Type B pancreatic cell (in vitro differentiated cells): ENCODE results near the gene TM6SF1. TPM values are rescaled to one million over a fixed set of nuclear protein-coding genes. Genes with fewer than 3 reads are reported as not detected.

Source experiments
- DNase-seq: peaks from one replicate; pipeline ENCODE4 v3.0.0; 2021; ENCODE audit warnings: mixed read lengths; ENCODE audit not compliant: unreplicated experiment; ENCODE audit errors: extremely low spot score
- H3K27ac Mint-ChIP-seq: 2 replicates; pipeline ENCODE4 v1.8.0; 2021; ENCODE audit warnings: mild to moderate bottlenecking, mixed read lengths
- H3K27me3 Mint-ChIP-seq: 2 replicates; pipeline ENCODE4 v1.8.0; 2021; ENCODE audit warnings: mixed read lengths
- H3K36me3 Mint-ChIP-seq: 2 replicates; pipeline ENCODE4 v1.8.0; 2021; ENCODE audit warnings: mixed read lengths
- H3K4me1 Mint-ChIP-seq: one replicate; pipeline ENCODE4 v1.8.0; 2021; ENCODE audit warnings: mixed read lengths; ENCODE audit not compliant: unreplicated experiment
- H3K4me3 Mint-ChIP-seq: 2 replicates; pipeline ENCODE4 v1.8.0; 2021; ENCODE audit warnings: mild to moderate bottlenecking, mixed read lengths
- H3K9me3 Mint-ChIP-seq: 2 replicates; pipeline ENCODE4 v1.8.0; 2021; ENCODE audit warnings: mixed read lengths
- CTCF ChIP-seq: fragments of 200-600 bp; sonication (generic); conservative IDR thresholded peaks from 2 replicates; pipeline ENCODE4 v1.5.0; 2021; ENCODE audit warnings: antibody characterized with exemption, mild to moderate bottlenecking
- total RNA-seq: library from RNA; stranded (reverse); gene quantifications from 2 replicates; pipeline ENCODE4 v1.2.1, GENCODE V29; 2021; ENCODE audit warnings: low replicate concordance

The TM6SF1 gene
- total RNA-seq, 1 donor from 2014 or later = 0.14 TPM

GRCh38 chr15:83112233-83112955, 4.9 kb downstream of the TM6SF1 start:
- H3K36me3 Mint-ChIP-seq = peaks cover 6% of the 10 kb centered on the region
- no peaks in the 10 kb centered on the region for H3K4me1 Mint-ChIP-seq
- no peak overlapping the region for H3K27ac Mint-ChIP-seq
- peaks cover 42% of the 10 kb centered on the region for H3K27me3 Mint-ChIP-seq
- no peak overlapping the region for H3K4me3 Mint-ChIP-seq
- no peak for DNase-seq
- no peak for TF ChIP-seq CTCF
- peaks cover 6% of the 10 kb centered on the region for H3K9me3 Mint-ChIP-seq

- no peak for DNase-seq
- H3K27me3 Mint-ChIP-seq = peaks cover 41% of the 10 kb centered on the region
- peaks cover 6% of the 10 kb centered on the region for H3K9me3 Mint-ChIP-seq
- no peaks in the 10 kb centered on the region for H3K4me1 Mint-ChIP-seq
- H3K27ac Mint-ChIP-seq = no peak overlapping the region
- H3K36me3 Mint-ChIP-seq = peaks cover 6% of the 10 kb centered on the region
- TF ChIP-seq CTCF = no peak
- H3K4me3 Mint-ChIP-seq = no peak overlapping the region
Measured at GRCh38 chr15:83112956-83113299, 5.5 kb downstream of the TM6SF1 start.

DNA sequence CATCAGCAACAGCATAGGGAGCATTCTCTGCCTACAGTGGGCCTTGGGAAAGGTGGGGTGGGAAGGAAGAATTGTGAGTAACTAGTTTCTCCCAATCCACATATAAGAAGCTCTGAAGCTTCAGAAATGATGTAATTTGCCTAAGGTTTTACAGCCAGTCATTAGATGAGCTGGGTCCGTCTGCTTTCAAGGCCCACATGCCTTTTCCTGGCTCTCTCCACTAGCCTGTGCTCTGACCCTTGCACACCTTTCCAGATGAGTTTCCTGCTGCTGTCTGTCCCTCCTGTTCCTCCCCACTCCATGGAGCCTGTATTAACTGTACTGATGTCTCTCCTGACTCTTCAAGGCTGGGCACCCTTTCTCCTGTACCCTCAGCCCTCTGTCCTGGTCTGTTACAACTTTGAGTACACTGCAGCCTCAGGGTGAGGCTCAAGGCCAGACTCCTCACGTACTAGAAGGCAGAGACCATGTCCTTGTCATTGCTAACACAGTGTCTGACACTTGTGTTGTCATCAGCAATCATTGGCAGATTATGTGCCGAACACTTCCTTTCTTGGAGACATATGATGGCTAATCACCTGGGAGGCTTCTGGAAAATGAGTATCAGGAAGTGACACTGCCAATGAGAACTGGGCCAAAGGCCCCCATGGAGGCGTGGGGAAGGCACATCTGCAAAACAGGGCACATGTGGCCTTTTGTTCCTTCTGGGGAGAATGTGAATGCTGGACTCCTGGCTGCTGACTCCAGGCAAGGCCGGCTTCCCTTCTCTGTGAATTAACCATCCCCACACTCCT, 6.6 kb downstream of the TM6SF1 start:
- Mint-ChIP-seq H3K27ac (no peak overlapping the region), H3K9me3 (peaks cover 6% of the 10 kb centered on the region), H3K27me3 (peaks cover 30% of the 10 kb centered on the region), H3K36me3 (peaks cover 6% of the 10 kb centered on the region), H3K4me3 (no peak overlapping the region), H3K4me1 (no peaks in the 10 kb centered on the region)
- no peak for DNase-seq
- TF ChIP-seq CTCF = no peak

DNA sequence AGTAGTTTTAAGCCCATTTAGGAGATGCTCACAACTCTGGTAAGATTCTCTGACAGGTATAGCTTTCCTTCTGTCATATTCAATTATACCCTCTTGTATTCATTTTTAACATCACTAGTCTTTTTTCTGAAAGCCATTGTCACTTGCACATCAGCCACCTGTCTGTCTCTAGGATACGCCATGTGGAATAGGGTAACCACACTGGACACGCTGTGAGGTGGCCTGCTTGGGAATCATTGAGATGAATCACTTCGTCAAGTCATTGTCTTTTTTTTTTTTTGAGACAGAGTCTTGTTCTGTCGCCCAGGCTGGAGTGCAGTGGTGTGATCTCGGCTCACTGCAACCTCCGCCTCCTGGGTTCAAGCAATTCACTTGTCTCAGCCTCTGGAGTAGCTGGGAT, 7.4 kb downstream of the TM6SF1 start:
- H3K4me3 Mint-ChIP-seq = no peak overlapping the region
- H3K9me3 Mint-ChIP-seq = peaks cover 6% of the 10 kb centered on the region
- no peak for TF ChIP-seq CTCF
- peaks cover 6% of the 10 kb centered on the region for H3K36me3 Mint-ChIP-seq
- H3K4me1 Mint-ChIP-seq = no peaks in the 10 kb centered on the region
- no peak for DNase-seq
- no peak overlapping the region for H3K27ac Mint-ChIP-seq
- H3K27me3 Mint-ChIP-seq = peaks cover 22% of the 10 kb centered on the region

- no peak overlapping the region for H3K27ac Mint-ChIP-seq
- peaks cover 6% of the 10 kb centered on the region for H3K36me3 Mint-ChIP-seq
- H3K27me3 Mint-ChIP-seq = peaks cover 17% of the 10 kb centered on the region
- no peak for DNase-seq
- TF ChIP-seq CTCF = no peak
- peaks cover 6% of the 10 kb centered on the region for H3K9me3 Mint-ChIP-seq
- no peaks in the 10 kb centered on the region for H3K4me1 Mint-ChIP-seq
- H3K4me3 Mint-ChIP-seq = no peak overlapping the region
Measured at GRCh38 chr15:83115410-83115809, 8.0 kb downstream of the TM6SF1 start.
